HCT116 (cell line): ENCODE results near the gene MAP2K6. TPM values are rescaled to one million over a fixed set of nuclear protein-coding genes. Genes with fewer than 3 reads are reported as not detected.

ENCODE experiments used
- ATAC-seq: fragments of 200-7000 bp; cut with Tn5 transposase; 2 replicates; pipeline ENCODE4 v1.9.1; 2020; ENCODE audit warnings: mild to moderate bottlenecking, moderate library complexity
- BruUV-seq: library from RNA; stranded (reverse); fragments of 400-500 nt; replicated peaks from 2 replicates; lab custom pipeline; 2021; lab: Mats Ljungman, UMichigan
- CTCF ChIA-PET: fragments of 300-600 bp; sonication (Branson Sonifier 250); formaldehyde crosslinking; loops from one replicate; lab custom pipeline; 2021; ENCODE audit warnings: antibody characterized with exemption; lab: Charles Lee
- POLR2A ChIA-PET: fragments of 300-600, 350-600 bp; sonication (Branson Sonifier 250); formaldehyde crosslinking; loops from one replicate; lab custom pipeline; 2021; ENCODE audit warnings: antibody characterized with exemption; lab: Charles Lee
- RAD21 ChIA-PET, 2 experiments: fragments of 300-600 bp; sonication (Branson Sonifier 250); formaldehyde crosslinking; loops; one replicate each; lab custom pipeline; 2023; ENCODE audit warnings: low total read pairs in 2 of 2; ENCODE audit not compliant: uncharacterized antibody in 2 of 2, unreplicated experiment in 2 of 2, low non-redundant PET in 1 of 2; lab: Charles Lee
- DNase-seq: peaks from one replicate; pipeline ENCODE4 v3.0.0-alpha.2; 2010; ENCODE audit warnings: low read depth, low spot score
- H2AFZ ChIP-seq: fragments of 200-600 bp; shearing (Covaris generic), sonication (generic); 2 replicates; pipeline ENCODE4 v1.6.1; 2017; ENCODE audit warnings: low read depth, mixed run types, mixed read lengths, antibody characterized with exemption, low read length; ENCODE audit not compliant: poor library complexity, severe bottlenecking
- H3K27ac ChIP-seq: 2 replicates; pipeline ENCODE4 v1.5.1; 2012; ENCODE audit warnings: low read depth, low read length
- H3K27me3 ChIP-seq: fragments of 200-600 bp; sonication (generic); 2 replicates; pipeline ENCODE4 v1.6.1; 2016; ENCODE audit warnings: mixed run types, low read length, mixed read lengths; ENCODE audit not compliant: insufficient read depth
- H3K36me3 ChIP-seq, 2 experiments: fragments of 200-500 bp in 1 of 2; fragments of 200-600 bp in 1 of 2; sonication (Bioruptor generic) in 1 of 2; sonication (generic) in 1 of 2; 2 replicates each; pipeline versions ENCODE4 v1.5.1 to v1.6.1; 2014 to 2016; ENCODE audit warnings: low read length in 2 of 2, inconsistent platforms in 1 of 2, mixed read lengths in 1 of 2, mixed run types in 1 of 2; ENCODE audit not compliant: insufficient read depth in 2 of 2, control insufficient read depth in 1 of 2
- H3K4me1 ChIP-seq, 2 experiments: fragments of 200-600 bp in 1 of 2; sonication (generic) in 1 of 2; 2 replicates each; pipeline versions ENCODE4 v1.5.1 to v1.6.1; 2012 to 2017; ENCODE audit warnings: low read length in 2 of 2, inconsistent platforms in 1 of 2, mild to moderate bottlenecking in 1 of 2, mixed read lengths in 1 of 2, mixed run types in 1 of 2, moderate library complexity in 1 of 2; ENCODE audit not compliant: insufficient read depth in 2 of 2, control insufficient read depth in 1 of 2
- H3K4me2 ChIP-seq: fragments of 200-600 bp; sonication (generic); 2 replicates; pipeline ENCODE4 v1.6.1; 2017; ENCODE audit warnings: mixed run types, low read length, mixed read lengths
- H3K4me3 ChIP-seq, 2 experiments: fragments of 200-600 bp in 1 of 2; sonication (generic) in 1 of 2; replicated peaks in 1 of 2; 2 replicates each; pipeline ENCODE4 v1.5.1; 2011 to 2016; ENCODE audit warnings: low read length in 2 of 2, control low read depth in 1 of 2, low read depth in 1 of 2, mild to moderate bottlenecking in 1 of 2, mixed read lengths in 1 of 2, mixed run types in 1 of 2
- H3K79me2 ChIP-seq: fragments of 200-600 bp; sonication (generic); 2 replicates; pipeline ENCODE4 v1.6.1; 2017; ENCODE audit warnings: mild to moderate bottlenecking, mixed run types, low read length, moderate library complexity, mixed read lengths; ENCODE audit not compliant: insufficient read depth
- H3K9ac ChIP-seq: fragments of 200-600 bp; sonication (generic); 2 replicates; pipeline ENCODE4 v1.6.1; 2016; ENCODE audit warnings: low read length, mixed read lengths
- H3K9me2 ChIP-seq: fragments of 200-600 bp; sonication (generic), shearing (Covaris generic); 2 replicates; pipeline ENCODE4 v1.6.1; 2017; ENCODE audit warnings: mixed run types, mild to moderate bottlenecking, moderate library complexity; ENCODE audit not compliant: insufficient read depth
- H3K9me3 ChIP-seq, 2 experiments: fragments of 200-500 bp in 1 of 2; fragments of 200-600 bp in 1 of 2; sonication (Bioruptor generic) in 1 of 2; sonication (generic) in 1 of 2; 2 replicates each; pipeline ENCODE4 v1.6.1; 2014 to 2017; ENCODE audit warnings: low read length in 2 of 2, mixed read lengths in 2 of 2, inconsistent platforms in 1 of 2, low read depth in 1 of 2, mild to moderate bottlenecking in 1 of 2, mixed run types in 1 of 2, moderate library complexity in 1 of 2; ENCODE audit not compliant: control insufficient read depth in 1 of 2, insufficient read depth in 1 of 2
- H4K20me1 ChIP-seq: fragments of 200-600 bp; sonication (generic), shearing (Covaris generic); 2 replicates; pipeline ENCODE4 v1.6.1; 2017; ENCODE audit warnings: mixed run types, mild to moderate bottlenecking, moderate library complexity; ENCODE audit not compliant: insufficient read depth
- CBX3 ChIP-seq: IDR thresholded peaks from 2 replicates; pipeline ENCODE4 v1.6.1; 2012; ENCODE audit warnings: low read depth
- CEBPB ChIP-seq: IDR thresholded peaks from 2 replicates; pipeline ENCODE4 v1.6.1; 2012; ENCODE audit warnings: low read depth
- CTCF ChIP-seq, 3 experiments: fragments of 200-600 bp in 1 of 3; sonication (generic) in 1 of 3; IDR thresholded peaks in 2 of 3; conservative IDR thresholded peaks in 1 of 3; 2 replicates each; pipeline ENCODE4 v1.5.1; 2012 to 2017; ENCODE audit warnings: low read depth in 2 of 3, low read length in 2 of 3, antibody characterized with exemption in 1 of 3, borderline replicate concordance in 1 of 3, control low read depth in 1 of 3, mild to moderate bottlenecking in 1 of 3, mixed read lengths in 1 of 3, mixed run types in 1 of 3, moderate library complexity in 1 of 3; ENCODE audit not compliant: insufficient read depth in 1 of 3
- EGR1 ChIP-seq: IDR thresholded peaks from 2 replicates; pipeline ENCODE4 v1.6.1; 2012; ENCODE audit warnings: low read depth
- EZH2phosphoT487 ChIP-seq: fragments of 200-600 bp; IDR thresholded peaks from 2 replicates; pipeline ENCODE4 v1.6.1; 2018; ENCODE audit warnings: antibody characterized with exemption, borderline replicate concordance
- FOSL1 ChIP-seq: IDR thresholded peaks from 2 replicates; pipeline ENCODE4 v1.6.1; 2012; ENCODE audit warnings: low read depth
- JUND ChIP-seq: IDR thresholded peaks from 2 replicates; pipeline ENCODE4 v1.6.1; 2012
- RAD21 ChIP-seq: IDR thresholded peaks from 2 replicates; pipeline ENCODE4 v1.6.1; 2012; ENCODE audit warnings: low read depth, mild to moderate bottlenecking
- REST ChIP-seq: IDR thresholded peaks from 2 replicates; pipeline ENCODE4 v1.6.1; 2012; ENCODE audit warnings: low read depth
- SIN3A ChIP-seq: IDR thresholded peaks from 2 replicates; pipeline ENCODE4 v1.6.1; 2012; ENCODE audit warnings: low read depth
- SP1 ChIP-seq: IDR thresholded peaks from 2 replicates; pipeline ENCODE4 v1.6.1; 2012; ENCODE audit warnings: low read depth
- SRF ChIP-seq: IDR thresholded peaks from 2 replicates; pipeline ENCODE4 v1.6.1; 2012; ENCODE audit warnings: low read depth
- TCF7L2 ChIP-seq: IDR thresholded peaks from 2 replicates; pipeline ENCODE4 v1.7.0; 2011; ENCODE audit warnings: borderline replicate concordance, inconsistent platforms; ENCODE audit not compliant: insufficient read depth, insufficient read length; ENCODE audit errors: extremely low read depth
- intact Hi-C: fragments of 100-400 bp; cut with micrococcal nuclease; formaldehyde crosslinking; loops from 2 replicates; pipeline ENCODE4 v1.10.0; 2022
- total RNA-seq: library from RNA; stranded (reverse); gene quantifications from one replicate; pipeline ENCODE4 v1.2.1, GENCODE V29; 2021; ENCODE audit not compliant: unreplicated experiment
- TF ChIP-seq, protein P1 (sequence below): IDR thresholded peaks from 2 replicates; pipeline ENCODE4 v1.6.1; 2012
- TF ChIP-seq, protein P2 (sequence below): IDR thresholded peaks from 2 replicates; pipeline ENCODE4 v1.6.1; 2012

The MAP2K6 gene
- total RNA-seq, 1 experiment from 2014 or later = 0.22 TPM

GRCh38 chr17:69441179-69441578, 26.7 kb downstream of the MAP2K6 start (continued):
- TF ChIP-seq CEBPB = no peak

- intact Hi-C loops = no loop called here
- POLR2A ChIA-PET = no interaction called here
- CTCF ChIA-PET = no interaction called here
- no peaks in the 10 kb centered on the region for H3K9me2 ChIP-seq
- ATAC-seq = no peak
- BruUV-seq = no TSS peak
- H3K4me1 ChIP-seq = no peaks in the 10 kb centered on the region
- H3K27ac ChIP-seq = no peak overlapping the region
- no peaks in the 10 kb centered on the region for H4K20me1 ChIP-seq
- TF ChIP-seq, protein P1, sequence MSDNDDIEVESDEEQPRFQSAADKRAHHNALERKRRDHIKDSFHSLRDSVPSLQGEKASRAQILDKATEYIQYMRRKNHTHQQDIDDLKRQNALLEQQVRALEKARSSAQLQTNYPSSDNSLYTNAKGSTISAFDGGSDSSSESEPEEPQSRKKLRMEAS = no peak
- TF ChIP-seq SIN3A (no peak), EGR1 (no peak), EZH2phosphoT487 (no peak), SRF (no peak), FOSL1 (no peak), CEBPB (no peak), SP1 (no peak), CBX3 (no peak), REST (no peak), RAD21 (no peak), TCF7L2 (no peak), JUND (no peak), CTCF (IDR thresholded peaks at IDR 0.05 in 2 of 3, conservative IDR thresholded peaks at IDR 0.05 in 1 of 3; ENCODE audit: borderline replicate concordance in 1 of 3, insufficient read depth in 1 of 3, low read depth in 2 of 3, low read length in 2 of 3) (no peak)
- TF ChIP-seq, protein P2, sequence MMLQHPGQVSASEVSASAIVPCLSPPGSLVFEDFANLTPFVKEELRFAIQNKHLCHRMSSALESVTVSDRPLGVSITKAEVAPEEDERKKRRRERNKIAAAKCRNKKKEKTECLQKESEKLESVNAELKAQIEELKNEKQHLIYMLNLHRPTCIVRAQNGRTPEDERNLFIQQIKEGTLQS = no peak
- DNase-seq = no peak
- no peak overlapping the region for H3K4me2 ChIP-seq
- H3K9me3 ChIP-seq = no peaks in the 10 kb centered on the region
- no peak overlapping the region for H3K9ac ChIP-seq
- RAD21 ChIA-PET = no interaction called here
- H3K4me3 ChIP-seq = no peak overlapping the region
- H3K36me3 ChIP-seq = no peaks in the 10 kb centered on the region
- no peaks in the 10 kb centered on the region for H3K27me3 ChIP-seq
- no peaks in the 10 kb centered on the region for H3K79me2 ChIP-seq
- H2AFZ ChIP-seq = no peak overlapping the region
These were observed 28.6 kb downstream of the MAP2K6 start for GRCh38 chr17:69443138-69443537.
